ENCODE data around the gene TMEM100. TPM values are rescaled to one million over a fixed set of nuclear protein-coding genes. Genes with fewer than 3 reads are reported as not detected.

Gene TMEM100
- total RNA-seq, 4 donors from 2014 or later, result 2.5 to 12.9 (median 6.4) TPM

- Histone ChIP-seq H3K9me3 (no peaks in the 10 kb centered on the region), H3K4me1 (no peaks in the 10 kb centered on the region), H3K4me3 (replicated peaks in 1 of 3) (no peak overlapping the region), H3K27me3 (no peaks in the 10 kb centered on the region), H3K27ac (no peak overlapping the region), H3K36me3 (no peaks in the 10 kb centered on the region)
- intact Hi-C loops (cut with DNase I), result no loop called here
- no peak for DNase-seq
- TF ChIP-seq CTCF (IDR thresholded peaks at IDR 0.05), result no peak
- TF ChIP-seq POLR2A (IDR thresholded peaks at IDR 0.05), result no peak
- WGBS, 2 donors, result 62 to 71% methylated on average over 2 of the region's 2 CpGs
Observed at GRCh38 chr17:55690105-55690508, 32.6 kb downstream of the TMEM100 start.

GRCh38 chr17:55689672-55690071, 33.0 kb downstream of the TMEM100 start:
- intact Hi-C loops (cut with DNase I), result no loop called here
- no peak overlapping the region for H3K4me3 ChIP-seq (replicated peaks in 1 of 3)
- TF ChIP-seq CTCF (IDR thresholded peaks at IDR 0.05) (no peak), POLR2A (IDR thresholded peaks at IDR 0.05) (no peak)
- no peaks in the 10 kb centered on the region for H3K9me3 ChIP-seq
- no peak for DNase-seq
- H3K27ac ChIP-seq, result no peak overlapping the region
- no peaks in the 10 kb centered on the region for H3K36me3 ChIP-seq
- 83 to 85% methylated on average over 4 of the region's 4 CpGs for WGBS, 2 donors
- no peaks in the 10 kb centered on the region for H3K27me3 ChIP-seq
- H3K4me1 ChIP-seq, result no peaks in the 10 kb centered on the region

- DNase-seq, result no peak
- intact Hi-C loops (cut with DNase I), result no loop called here
- no peaks in the 10 kb centered on the region for H3K36me3 ChIP-seq
- no peak overlapping the region for H3K27ac ChIP-seq
- 84 to 85% methylated on average over 3 of the region's 3 CpGs for WGBS, 2 donors
- H3K4me3 ChIP-seq (replicated peaks in 1 of 3), result no peak overlapping the region
- no peaks in the 10 kb centered on the region for H3K9me3 ChIP-seq
- H3K27me3 ChIP-seq, result no peaks in the 10 kb centered on the region
- H3K4me1 ChIP-seq, result no peaks in the 10 kb centered on the region
- TF ChIP-seq POLR2A (IDR thresholded peaks at IDR 0.05), result no peak
- TF ChIP-seq CTCF (IDR thresholded peaks at IDR 0.05), result no peak
Observed at GRCh38 chr17:55688057-55688456, 34.6 kb downstream of the TMEM100 start.

GRCh38 chr17:55687037-55687436, 35.6 kb downstream of the TMEM100 start:
- TF ChIP-seq CTCF (IDR thresholded peaks at IDR 0.05) (no peak), POLR2A (IDR thresholded peaks at IDR 0.05) (no peak)
- intact Hi-C loops (cut with DNase I), result no loop called here
- Histone ChIP-seq H3K4me3 (replicated peaks in 1 of 3) (no peak overlapping the region), H3K9me3 (no peaks in the 10 kb centered on the region), H3K27me3 (no peaks in the 10 kb centered on the region), H3K4me1 (no peaks in the 10 kb centered on the region), H3K36me3 (no peaks in the 10 kb centered on the region), H3K27ac (no peak overlapping the region)
- 86 to 88% methylated on average over 2 of the region's 2 CpGs for WGBS, 2 donors
- DNase-seq, result no peak

GRCh38 chr17:55683550-55684315, 38.9 kb downstream of the TMEM100 start:
- TF ChIP-seq CTCF (IDR thresholded peaks at IDR 0.05) (no peak), POLR2A (IDR thresholded peaks at IDR 0.05) (no peak)
- no peak for DNase-seq
- Histone ChIP-seq H3K4me1 (no peaks in the 10 kb centered on the region), H3K27me3 (no peaks in the 10 kb centered on the region), H3K36me3 (no peaks in the 10 kb centered on the region), H3K4me3 (replicated peaks in 1 of 3) (no peak overlapping the region), H3K9me3 (no peaks in the 10 kb centered on the region), H3K27ac (no peak overlapping the region)
- 68 to 76% methylated on average over 4 of the region's 4 CpGs for WGBS, 2 donors
- intact Hi-C loops (cut with DNase I), result no loop called here
